Measurements from ENCODE around the gene ZPBP.
"Not testable (repeated sequence)": the region's sequence is repeated elsewhere in the genome, so short reads cannot be mapped to it uniquely, and the experiment has no call there.

The ZPBP gene

DNA sequence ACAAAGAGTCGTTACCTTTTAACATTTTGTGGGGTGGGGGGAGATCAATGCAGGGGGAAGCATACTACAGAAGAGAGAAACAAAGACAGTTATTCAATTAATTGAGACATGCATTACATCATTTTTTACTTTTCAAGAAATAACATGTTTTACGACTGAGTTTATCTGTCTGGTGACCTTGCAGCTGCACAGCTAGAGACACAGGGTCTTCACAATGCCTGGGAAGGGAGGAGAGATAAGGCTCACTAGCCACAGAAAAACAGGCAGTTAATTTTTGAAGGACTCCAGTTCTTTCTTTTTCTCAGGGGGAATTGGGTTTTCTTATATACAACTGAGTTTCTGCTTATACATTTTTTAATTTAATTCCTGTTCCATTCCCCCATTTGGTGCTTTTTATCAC, 30.1 kb downstream of the ZPBP start:
- DNase-seq (ENCODE audit: low read depth) = no peak
- no peak overlapping the region for H3K4me3 ChIP-seq (ENCODE audit: low read depth, low read length)
- TF ChIP-seq, protein P1, sequence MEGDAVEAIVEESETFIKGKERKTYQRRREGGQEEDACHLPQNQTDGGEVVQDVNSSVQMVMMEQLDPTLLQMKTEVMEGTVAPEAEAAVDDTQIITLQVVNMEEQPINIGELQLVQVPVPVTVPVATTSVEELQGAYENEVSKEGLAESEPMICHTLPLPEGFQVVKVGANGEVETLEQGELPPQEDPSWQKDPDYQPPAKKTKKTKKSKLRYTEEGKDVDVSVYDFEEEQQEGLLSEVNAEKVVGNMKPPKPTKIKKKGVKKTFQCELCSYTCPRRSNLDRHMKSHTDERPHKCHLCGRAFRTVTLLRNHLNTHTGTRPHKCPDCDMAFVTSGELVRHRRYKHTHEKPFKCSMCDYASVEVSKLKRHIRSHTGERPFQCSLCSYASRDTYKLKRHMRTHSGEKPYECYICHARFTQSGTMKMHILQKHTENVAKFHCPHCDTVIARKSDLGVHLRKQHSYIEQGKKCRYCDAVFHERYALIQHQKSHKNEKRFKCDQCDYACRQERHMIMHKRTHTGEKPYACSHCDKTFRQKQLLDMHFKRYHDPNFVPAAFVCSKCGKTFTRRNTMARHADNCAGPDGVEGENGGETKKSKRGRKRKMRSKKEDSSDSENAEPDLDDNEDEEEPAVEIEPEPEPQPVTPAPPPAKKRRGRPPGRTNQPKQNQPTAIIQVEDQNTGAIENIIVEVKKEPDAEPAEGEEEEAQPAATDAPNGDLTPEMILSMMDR (IDR thresholded peaks at IDR 0.05; ENCODE audit: low read depth, low read length, missing control alignments) = no peak

GRCh38 chr7:50056131-50056530, 36.9 kb downstream of the ZPBP start:
- TF ChIP-seq, protein P1 (IDR thresholded peaks at IDR 0.05; ENCODE audit: low read depth, low read length, missing control alignments) = no peak
- no peak for DNase-seq (ENCODE audit: low read depth)
- H3K4me3 ChIP-seq (ENCODE audit: low read depth, low read length) = no peak overlapping the region

DNA sequence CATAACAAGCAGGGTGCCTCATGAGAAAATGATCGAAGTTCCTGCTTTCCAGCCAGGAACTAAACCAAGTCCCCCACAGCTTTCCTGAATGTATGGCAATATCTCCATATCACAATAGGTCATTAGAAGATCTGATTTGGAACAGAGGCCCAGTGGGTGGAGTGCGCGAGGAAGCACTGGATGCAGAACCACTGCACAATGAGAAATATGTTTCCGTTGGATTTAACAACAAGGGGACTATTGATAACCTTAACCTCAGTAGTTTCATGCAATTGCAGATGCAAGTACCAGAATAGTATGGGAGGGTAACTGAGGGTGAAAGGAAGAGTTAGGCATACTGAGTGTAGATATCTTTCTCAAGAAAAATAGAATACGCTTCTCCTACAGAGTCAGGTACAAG, 45.3 kb downstream of the ZPBP start:
- no peak for DNase-seq (ENCODE audit: low read depth)
- TF ChIP-seq, protein P1 (IDR thresholded peaks at IDR 0.05; ENCODE audit: low read depth, low read length, missing control alignments) = no peak

GRCh38 chr7:50041165-50041564, 51.9 kb downstream of the ZPBP start:
- not testable (repeated sequence) for H3K4me3 ChIP-seq (ENCODE audit: low read depth, low read length); DNase-seq (ENCODE audit: low read depth)

More for the DNA sequence above, 45.3 kb downstream of the ZPBP start:
- no peak overlapping the region for H3K4me3 ChIP-seq (ENCODE audit: low read depth, low read length)

DNA sequence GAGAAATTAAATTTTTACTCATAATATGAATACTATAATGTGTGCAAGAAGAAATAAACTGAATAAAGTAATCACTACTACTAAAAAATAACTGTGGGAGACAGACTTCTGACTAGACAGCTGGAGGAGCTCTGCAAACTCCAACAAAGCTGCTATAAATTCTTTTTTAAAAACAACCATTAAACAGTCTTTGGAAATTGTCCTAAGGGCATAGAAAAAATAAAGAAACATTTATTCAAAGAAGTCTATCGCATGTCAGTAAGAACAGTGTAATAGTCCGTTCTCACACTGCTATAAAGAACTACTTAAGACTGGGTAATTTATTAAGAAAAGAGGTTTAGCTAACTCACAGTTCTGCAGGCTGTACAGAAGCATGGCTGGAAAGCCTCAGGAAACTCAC, 56.0 kb downstream of the ZPBP start:
- no peak for DNase-seq (ENCODE audit: low read depth)
- no peak overlapping the region for H3K4me3 ChIP-seq (ENCODE audit: low read depth, low read length)
- TF ChIP-seq, protein P1 (IDR thresholded peaks at IDR 0.05; ENCODE audit: low read depth, low read length, missing control alignments) = no peak

- DNase-seq (ENCODE audit: low read depth) = no peak
- H3K4me3 ChIP-seq (ENCODE audit: low read depth, low read length) = no peak overlapping the region
Measured at GRCh38 chr7:50022991-50023390, 70.1 kb downstream of the ZPBP start.

DNA sequence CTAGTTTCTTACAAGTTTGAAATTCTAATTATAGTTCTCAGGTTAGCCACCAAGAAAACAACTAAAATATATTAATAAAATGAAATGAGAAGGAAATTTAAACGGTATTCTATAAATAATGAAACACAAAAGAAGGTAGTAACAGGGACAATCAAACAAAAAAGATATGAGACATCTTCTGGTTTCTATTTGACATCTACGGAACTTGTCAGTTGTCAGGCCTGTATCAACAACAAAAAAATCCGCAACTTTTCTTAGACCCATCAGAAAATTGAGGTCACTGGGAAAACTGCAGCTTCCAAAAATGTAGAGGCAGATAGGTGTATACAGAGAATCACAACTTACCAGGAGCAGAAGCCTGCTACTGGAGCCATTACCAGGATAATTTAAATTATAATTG, 70.6 kb downstream of the ZPBP start:
- TF ChIP-seq, protein P1 (IDR thresholded peaks at IDR 0.05; ENCODE audit: low read depth, low read length, missing control alignments) = no peak
- H3K4me3 ChIP-seq (ENCODE audit: low read depth, low read length) = no peak overlapping the region
- DNase-seq (ENCODE audit: low read depth) = no peak

More at GRCh38 chr7:50022991-50023390, 70.1 kb downstream of the ZPBP start:
- TF ChIP-seq, protein P1 (IDR thresholded peaks at IDR 0.05; ENCODE audit: low read depth, low read length, missing control alignments) = no peak

Measured in GM12864 (cell line).